NCI-H1694 treated with DMSO at 0.1 percent for 48 hours (cell line): ENCODE results near the gene PLK5.
"Not testable (repeated sequence)": the region's sequence is repeated elsewhere in the genome, so short reads cannot be mapped to it uniquely, and the experiment has no call there.

Source experiments
- DNase-seq: peaks from one replicate; lab custom pipeline; 2025; lab: John Stamatoyannopoulos, UW

Gene PLK5

GRCh38 chr19:1507763-1508506, 15.9 kb upstream of the PLK5 start:
- DNase-seq = peak; percentile 80

GRCh38 chr19:1508507-1508856, 15.4 kb upstream of the PLK5 start:
- DNase-seq = no peak

- no peak for DNase-seq
Measured at GRCh38 chr19:1509602-1510441, 14.1 kb upstream of the PLK5 start.

- DNase-seq = no peak
Measured at GRCh38 chr19:1510442-1510806, 13.5 kb upstream of the PLK5 start.

GRCh38 chr19:1510807-1511206, 13.1 kb upstream of the PLK5 start:
- DNase-seq = no peak

- DNase-seq = no peak
Measured at GRCh38 chr19:1511318-1512317, 12.3 kb upstream of the PLK5 start.

- DNase-seq = no peak
Measured at GRCh38 chr19:1512671-1513498, 11.0 kb upstream of the PLK5 start, which contains the start of gene ADAMTSL5. Gene ADAMTSL5 (minus strand): TSS chr19:1513019. CDS start chr19:1510943, 2,076 bp downstream.

- no peak for DNase-seq
Measured at GRCh38 chr19:1513499-1514294, 10.2 kb upstream of the PLK5 start.

GRCh38 chr19:1514295-1514661, 9.6 kb upstream of the PLK5 start:
- DNase-seq = no peak

GRCh38 chr19:1514986-1515721, 8.7 kb upstream of the PLK5 start:
- DNase-seq = no peak

GRCh38 chr19:1516395-1516753, 7.5 kb upstream of the PLK5 start:
- no peak for DNase-seq

- DNase-seq = no peak
Measured at GRCh38 chr19:1518471-1518870, 5.4 kb upstream of the PLK5 start.

- not testable (repeated sequence) for DNase-seq
Measured at GRCh38 chr19:1519802-1520201, 4.1 kb upstream of the PLK5 start.

GRCh38 chr19:1520203-1520780, 3.6 kb upstream of the PLK5 start:
- DNase-seq = no peak

GRCh38 chr19:1521636-1522035, 2.2 kb upstream of the PLK5 start:
- DNase-seq = no peak

GRCh38 chr19:1522061-1522460, 1.8 kb upstream of the PLK5 start:
- no peak for DNase-seq

- no peak for DNase-seq
Measured at GRCh38 chr19:1522838-1523237, 1.0 kb upstream of the PLK5 start.

- DNase-seq = no peak
Measured at GRCh38 chr19:1524287-1524971, 552 bp downstream of the PLK5 start.

GRCh38 chr19:1524972-1525325, 1.1 kb downstream of the PLK5 start:
- no peak for DNase-seq
